Esophagus (tissue), 2 donors: ENCODE measurements around the gene HSPA1A. TPM values are rescaled to one million over a fixed set of nuclear protein-coding genes. Genes with fewer than 3 reads are reported as not detected.
"Not testable (repeated sequence)": the region's sequence is repeated elsewhere in the genome, so short reads cannot be mapped to it uniquely, and the experiment has no call there.

Experiments used
- H3K27ac ChIP-seq, 2 donors: one replicate each; pipeline ENCODE4 v1.5.1; 2013; ENCODE audit warnings: low read depth in 2 of 2, mild to moderate bottlenecking in 2 of 2, inconsistent platforms in 1 of 2, low read length in 1 of 2, moderate library complexity in 1 of 2
- H3K27me3 ChIP-seq, 2 donors: one replicate each; pipeline ENCODE4 v1.6.1; 2013; ENCODE audit warnings: low read length in 2 of 2, control low read depth in 1 of 2, mild to moderate bottlenecking in 1 of 2; ENCODE audit not compliant: insufficient read depth in 2 of 2, control insufficient read depth in 1 of 2
- H3K36me3 ChIP-seq, 2 donors: one replicate each; pipeline ENCODE4 v1.6.1; 2013; ENCODE audit warnings: low read length in 1 of 2; ENCODE audit not compliant: control insufficient read depth in 2 of 2, insufficient read depth in 2 of 2
- H3K4me1 ChIP-seq, 2 donors: one replicate each; pipeline ENCODE4 v1.6.1; 2013; ENCODE audit warnings: low read length in 1 of 2; ENCODE audit not compliant: control insufficient read depth in 2 of 2, insufficient read depth in 2 of 2
- H3K4me3 ChIP-seq, 2 donors: one replicate each; pipeline ENCODE4 v1.5.1; 2013; ENCODE audit warnings: low read length in 2 of 2, mild to moderate bottlenecking in 2 of 2, low read depth in 1 of 2, moderate library complexity in 1 of 2
- H3K9me3 ChIP-seq, 2 donors: one replicate each; pipeline ENCODE4 v1.6.1; 2013; ENCODE audit warnings: mild to moderate bottlenecking in 2 of 2, low read depth in 1 of 2, low read length in 1 of 2, moderate library complexity in 1 of 2; ENCODE audit not compliant: control insufficient read depth in 2 of 2, insufficient read depth in 1 of 2
- WGBS, 2 donors: extraction: QIAGEN DNeasy Blood & Tissue Kit; methylation state at CpG; one replicate each; pipeline ENCODE4 v1.1.7; 2013; 5-methylcytosine and 5-hydroxymethylcytosine counted together
- polyA plus RNA-seq, 2 donors: library from polyadenylated mRNA; stranded (reverse); fragments of 200-250 nt; gene quantifications; one replicate each; pipeline ENCODE4 v1.2.3, GENCODE V29; 2013
- donor health status: healthy with polysubstance abuse.
- donor health status: Bipolar disorder and iron deficiency.

The HSPA1A gene
- polyA plus RNA-seq, 2 donors = 105 to 125 TPM

DNA sequence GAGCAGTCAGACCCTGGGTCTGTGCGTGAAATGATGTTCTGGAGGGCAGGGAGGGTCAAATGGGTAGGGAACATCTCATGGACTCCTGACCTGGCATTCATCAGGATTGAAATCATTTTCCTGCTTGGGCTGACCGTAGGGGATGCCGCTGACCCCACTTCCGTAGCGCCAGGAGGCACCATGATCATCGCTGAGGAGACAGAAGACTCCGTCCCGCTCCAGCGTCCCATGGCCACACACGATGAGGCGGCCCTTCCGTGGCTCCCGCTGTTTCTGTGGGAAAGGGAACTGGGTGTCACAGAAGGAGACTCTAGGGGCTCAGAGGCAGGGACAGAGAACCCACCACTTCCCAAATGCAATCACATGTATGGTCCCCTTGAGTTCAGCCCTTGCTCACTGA lies 45.0 kb downstream of the HSPA1A start:
- Histone ChIP-seq H3K27ac (no peak overlapping the region), H3K36me3 (peaks cover 0 to 14% of the 10 kb centered on the region in 2 donors), H3K9me3 (no peaks in the 10 kb centered on the region), H3K4me1 (peaks cover 0 to 8% of the 10 kb centered on the region in 2 donors), H3K4me3 (no peak overlapping the region), H3K27me3 (no peaks in the 10 kb centered on the region)
- 94 to 96% methylated on average over 13 of the region's 13 CpGs for WGBS, 2 donors

- WGBS, 2 donors = 92 to 93% methylated on average over 7 of the region's 7 CpGs
- Histone ChIP-seq H3K4me1 (peaks cover 0 to 8% of the 10 kb centered on the region in 2 donors), H3K9me3 (no peaks in the 10 kb centered on the region), H3K36me3 (peaks cover 0 to 14% of the 10 kb centered on the region in 2 donors), H3K27me3 (no peaks in the 10 kb centered on the region), H3K27ac (no peak overlapping the region), H3K4me3 (no peak overlapping the region)
These were observed 45.8 kb downstream of the HSPA1A start for GRCh38 chr6:31861150-31861549.

- peaks cover 0 to 14% of the 10 kb centered on the region in 2 donors for H3K36me3 ChIP-seq
- peaks cover 0 to 8% of the 10 kb centered on the region in 2 donors for H3K4me1 ChIP-seq
- WGBS, 2 donors = 32 to 42% methylated on average over 17 of the region's 17 CpGs
- H3K4me3 ChIP-seq = peak overlapping the region; percentile 78 to 81
- no peaks in the 10 kb centered on the region for H3K27me3 ChIP-seq
- no peaks in the 10 kb centered on the region for H3K9me3 ChIP-seq
- H3K27ac ChIP-seq = peak overlapping the region in 1 of 2 donors; percentile 90
These were observed 46.6 kb downstream of the HSPA1A start for GRCh38 chr6:31861919-31862343.

GRCh38 chr6:31862344-31863235 lies 47.2 kb downstream of the HSPA1A start, which contains the start of gene NEU1:
TSS of gene NEU1 (minus strand) at chr6:31862821. CDS start at chr6:31862776, 45 bp downstream.
- 0% methylated on average over 64 of the region's 64 CpGs for WGBS, 2 donors
- peak within 1 kb of the TSS; percentile 78 to 81 for H3K4me3 ChIP-seq
- H3K36me3 ChIP-seq = peaks cover 0 to 11% of the 10 kb centered on the region in 2 donors

GRCh38 chr6:31864123-31864562 lies 48.8 kb downstream of the HSPA1A start:
- 15 to 17% methylated on average over 16 of the region's 16 CpGs for WGBS, 2 donors
- Histone ChIP-seq H3K36me3 (peaks cover 0 to 11% of the 10 kb centered on the region in 2 donors), H3K4me3 (peak overlapping the region in 1 of 2 donors; percentile 52), H3K27ac (peak overlapping the region in 1 of 2 donors; percentile 80)
- H3K9me3 ChIP-seq, H3K27me3 ChIP-seq, H3K4me1 ChIP-seq: not testable (repeated sequence)

More at GRCh38 chr6:31862344-31863235, 47.2 kb downstream of the HSPA1A start, which contains the start of gene NEU1:
- Histone ChIP-seq H3K9me3 (no peaks in the 10 kb centered on the region), H3K4me1 (peaks cover 0 to 8% of the 10 kb centered on the region in 2 donors), H3K27ac (peak within 1 kb of the TSS; percentile 85 to 90), H3K27me3 (no peaks in the 10 kb centered on the region)

GRCh38 chr6:31864818-31865204 lies 49.5 kb downstream of the HSPA1A start:
- WGBS, 2 donors = 86 to 88% methylated on average over 8 of the region's 8 CpGs
- Histone ChIP-seq H3K9me3 (no peaks in the 10 kb centered on the region), H3K4me1 (peaks cover 0 to 8% of the 10 kb centered on the region in 2 donors), H3K36me3 (peaks cover 0 to 7% of the 10 kb centered on the region in 2 donors), H3K27me3 (no peaks in the 10 kb centered on the region), H3K4me3 (no peak overlapping the region), H3K27ac (no peak overlapping the region)

DNA sequence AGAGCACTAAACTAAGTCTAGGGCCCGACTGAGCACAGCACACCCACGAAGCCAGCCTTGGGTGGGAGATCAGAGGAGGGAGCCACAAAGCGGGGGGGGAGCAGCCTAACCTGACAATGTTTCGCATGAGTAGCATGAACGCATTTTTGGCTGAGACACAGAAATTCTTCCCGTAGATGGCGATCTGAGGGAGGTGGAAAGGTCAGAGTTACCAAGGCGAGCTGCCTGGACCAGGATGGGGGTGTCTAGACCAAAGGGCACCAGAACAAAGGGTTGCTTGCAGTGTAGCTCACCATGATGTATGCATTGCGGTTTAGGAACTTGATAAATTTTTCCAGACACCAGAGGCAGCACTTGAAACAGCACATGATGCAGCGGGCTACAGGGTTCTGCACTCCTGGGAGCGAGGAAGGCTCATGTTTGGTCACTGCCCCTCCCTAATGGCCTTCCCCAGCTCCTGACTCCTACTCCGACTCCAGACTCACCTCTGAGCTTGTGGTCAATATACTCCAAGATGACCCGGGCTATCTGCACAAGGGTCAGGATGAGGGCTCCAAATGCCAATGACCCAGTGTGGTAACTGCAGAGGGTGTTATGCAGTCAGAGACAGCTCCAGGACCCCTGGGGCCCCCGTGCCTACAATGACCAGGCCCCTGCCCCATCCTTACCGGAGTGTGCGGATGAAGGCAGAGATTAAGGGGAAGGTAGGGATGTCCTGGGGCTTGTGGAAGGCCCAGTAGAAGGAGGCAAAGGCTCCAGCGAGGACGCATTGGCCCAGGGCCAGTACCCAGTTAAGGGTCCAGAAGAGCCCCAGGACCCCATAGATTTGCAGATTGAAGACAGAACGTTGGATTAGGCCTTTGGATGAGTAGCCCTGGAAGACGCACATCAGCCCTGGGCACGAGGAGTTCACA lies 50.1 kb downstream of the HSPA1A start:
- Histone ChIP-seq H3K27ac (no peak overlapping the region), H3K27me3 (no peaks in the 10 kb centered on the region), H3K36me3 (peaks cover 0 to under 1% of the 10 kb centered on the region in 2 donors), H3K9me3 (no peaks in the 10 kb centered on the region), H3K4me1 (peaks cover 0 to 8% of the 10 kb centered on the region in 2 donors), H3K4me3 (no peak overlapping the region)
- WGBS, 2 donors = 83% methylated on average over 21 of the region's 21 CpGs
